HepG2 (cell line): Measurements from ENCODE around the gene CDKL5. TPM values are rescaled to one million over a fixed set of nuclear protein-coding genes. Genes with fewer than 3 reads are reported as not detected.

Experiments used
- ATAC-seq: fragments of 200-7000 bp; cut with Tn5 transposase; 3 replicates; pipeline ENCODE4 v1.9.1; 2020; ENCODE audit warnings: mild to moderate bottlenecking, moderate library complexity
- BruUV-seq: library from RNA; stranded (reverse); fragments of 400-500 nt; replicated peaks from 2 replicates; lab custom pipeline; 2021; lab: Mats Ljungman, UMichigan
- CTCF ChIA-PET: fragments of 300-600 bp; formaldehyde crosslinking; extraction: SDS; loops from one replicate; lab custom pipeline; 2021; ENCODE audit warnings: low total read pairs, inconsistent platforms, low intra/inter-chr PET ratio; lab: Yijun Ruan, JAX
- POLR2A ChIA-PET: fragments of 350-600 bp; sonication (Branson Sonifier 250); formaldehyde crosslinking; loops from one replicate; lab custom pipeline; 2020; ENCODE audit warnings: antibody characterized with exemption, inconsistent platforms; lab: Yijun Ruan, JAX
- DNase-seq: peaks from one replicate; pipeline ENCODE4 v3.0.0-alpha.2; 2015; ENCODE audit warnings: low spot score
- FAIRE-seq: peaks from 3 replicates; lab custom pipeline; 2011; peaks lifted over from hg19 to GRCh38; lab: Jason Lieb, UNC
- H2AFZ ChIP-seq: one replicate; pipeline ENCODE4 v1.6.1; 2011; ENCODE audit warnings: low read length, inconsistent platforms
- H3K27ac ChIP-seq: fragments of 300-600 bp; 3 replicates; pipeline ENCODE4 v1.8.0; 2011; ENCODE audit warnings: mixed run types, mild to moderate bottlenecking, mixed read lengths, low read length, inconsistent platforms; ENCODE audit not compliant: insufficient read depth; ENCODE audit errors: extremely low read length
- H3K27me3 ChIP-seq, 2 experiments: fragments of 200-600 bp in 1 of 2; 2 replicates in 1 of 2; 3 replicates in 1 of 2; pipeline versions ENCODE4 v1.6.0 to v1.8.0; 2011; ENCODE audit warnings: low read length in 2 of 2, mild to moderate bottlenecking in 2 of 2, moderate library complexity in 2 of 2, inconsistent platforms in 1 of 2; ENCODE audit not compliant: insufficient read depth in 2 of 2, control insufficient read depth in 1 of 2
- H3K36me3 ChIP-seq, 2 experiments: fragments of 200-600 bp in 1 of 2; replicated peaks in 1 of 2; 2 replicates in 1 of 2; 3 replicates in 1 of 2; pipeline versions ENCODE4 v1.5.1 to v1.8.0; 2011; ENCODE audit warnings: low read length in 2 of 2, inconsistent platforms in 1 of 2; ENCODE audit not compliant: insufficient read depth in 2 of 2, control insufficient read depth in 1 of 2
- H3K4me1 ChIP-seq: 2 replicates; pipeline ENCODE4 v1.5.1; 2012; ENCODE audit warnings: low read length, inconsistent platforms; ENCODE audit not compliant: insufficient read depth
- H3K4me2 ChIP-seq: 2 replicates; pipeline ENCODE4 v1.6.0; 2011; ENCODE audit warnings: low read depth, low read length, inconsistent platforms
- H3K4me3 ChIP-seq, 3 experiments: fragments of 200-600 bp in 1 of 3; sonication (generic), shearing (Covaris generic) in 1 of 3; replicated peaks in 1 of 3; 2 replicates each; pipeline ENCODE4 v1.5.1; 2011 to 2016; ENCODE audit warnings: low read length in 3 of 3, inconsistent platforms in 2 of 3, low read depth in 2 of 3, mild to moderate bottlenecking in 2 of 3, control low read depth in 1 of 3, mixed read lengths in 1 of 3; ENCODE audit not compliant: insufficient read depth in 1 of 3
- H3K79me2 ChIP-seq: one replicate; pipeline ENCODE4 v1.6.1; 2011; ENCODE audit warnings: low read length, inconsistent platforms; ENCODE audit not compliant: insufficient read depth
- H3K9ac ChIP-seq: 2 replicates; pipeline ENCODE4 v1.6.0; 2011; ENCODE audit warnings: mild to moderate bottlenecking, low read depth, low read length, inconsistent platforms; ENCODE audit not compliant: insufficient read depth
- H3K9me3 ChIP-seq: 2 replicates; pipeline ENCODE4 v1.5.1; 2012; ENCODE audit warnings: mild to moderate bottlenecking, low read length
- H4K20me1 ChIP-seq: 2 replicates; pipeline ENCODE4 v1.6.0; 2011; ENCODE audit warnings: inconsistent platforms, mild to moderate bottlenecking, low read length, moderate library complexity; ENCODE audit not compliant: insufficient read depth
- EHMT2 ChIP-seq: fragments of 200-600 bp; sonication (generic); IDR thresholded peaks from 2 replicates; pipeline ENCODE4 v1.7.0; 2017; ENCODE audit warnings: antibody characterized with exemption, low read depth, low read length, borderline replicate concordance
- FOXA1 ChIP-seq, 2 experiments: fragments of 450-650 bp in 1 of 2; sonication (generic) in 1 of 2; formaldehyde crosslinking in 1 of 2; IDR thresholded peaks; 2 replicates each; pipeline versions ENCODE4 v1.4.0 to v1.6.1; 2016 to 2020; ENCODE audit warnings: missing genetic modification reagents in 1 of 2
- FUBP1 ChIP-seq: sonication (generic); formaldehyde crosslinking; IDR thresholded peaks from 2 replicates; pipeline ENCODE4 v1.5.1; 2020; ENCODE audit warnings: missing genetic modification reagents, mild to moderate bottlenecking, borderline replicate concordance
- HMGXB4 ChIP-seq, 2 experiments: sonication (generic) in 1 of 2; formaldehyde crosslinking in 1 of 2; IDR thresholded peaks; 2 replicates each; pipeline versions ENCODE4 v1.4.0 to v1.6.1; 2018 to 2020; ENCODE audit warnings: missing genetic modification reagents in 2 of 2, borderline replicate concordance in 1 of 2, low read depth in 1 of 2, mild to moderate bottlenecking in 1 of 2, missing biosample characterization in 1 of 2
- HOXA9 ChIP-seq: sonication (generic); formaldehyde crosslinking; IDR thresholded peaks from 2 replicates; pipeline ENCODE4 v1.8.1; 2022; ENCODE audit warnings: missing genetic modification reagents, mild to moderate bottlenecking, moderate library complexity, borderline replicate concordance
- KDM3A ChIP-seq: IDR thresholded peaks from 2 replicates; pipeline ENCODE4 v1.6.1; 2018; ENCODE audit warnings: low read depth, missing compliant biosample characterization
- LBX2 ChIP-seq: sonication (generic); formaldehyde crosslinking; IDR thresholded peaks from 2 replicates; pipeline ENCODE4 v1.5.0; 2020; ENCODE audit warnings: missing genetic modification reagents, mild to moderate bottlenecking, borderline replicate concordance
- MED13 ChIP-seq: sonication (generic); formaldehyde crosslinking; IDR thresholded peaks from 2 replicates; pipeline ENCODE4 v1.5.0; 2020; ENCODE audit warnings: missing genetic modification reagents
- NFYB ChIP-seq: sonication (generic); formaldehyde crosslinking; IDR thresholded peaks from 2 replicates; pipeline ENCODE4 v1.4.0; 2020; ENCODE audit warnings: missing genetic modification reagents
- TRAFD1 ChIP-seq: sonication (generic); formaldehyde crosslinking; IDR thresholded peaks from 2 replicates; pipeline ENCODE4 v1.5.1; 2020; ENCODE audit warnings: missing genetic modification reagents, mild to moderate bottlenecking, borderline replicate concordance
- ZBTB8A ChIP-seq: sonication (generic); formaldehyde crosslinking; IDR thresholded peaks from 2 replicates; pipeline ENCODE4 v1.4.0; 2020; ENCODE audit warnings: mild to moderate bottlenecking, low read depth, missing genetic modification reagents, borderline replicate concordance
- ZNF382 ChIP-seq: sonication (generic); formaldehyde crosslinking; IDR thresholded peaks from 2 replicates; pipeline ENCODE4 v1.5.0; 2020; ENCODE audit warnings: missing genetic modification reagents, mild to moderate bottlenecking, borderline replicate concordance
- ZNF569 ChIP-seq: sonication (generic); formaldehyde crosslinking; IDR thresholded peaks from 2 replicates; pipeline ENCODE4 v1.5.0; 2020; ENCODE audit warnings: mild to moderate bottlenecking, missing genetic modification reagents, moderate library complexity, borderline replicate concordance
- ZNF605 ChIP-seq: sonication (generic); formaldehyde crosslinking; IDR thresholded peaks from 2 replicates; pipeline ENCODE4 v1.8.0; 2022; ENCODE audit warnings: mild to moderate bottlenecking, missing genetic modification reagents
- ZNF660 ChIP-seq: sonication (generic); formaldehyde crosslinking; IDR thresholded peaks from 2 replicates; pipeline ENCODE4 v1.5.1; 2020; ENCODE audit warnings: mild to moderate bottlenecking, low read depth, missing genetic modification reagents, borderline replicate concordance
- ZSCAN20 ChIP-seq: sonication (generic); formaldehyde crosslinking; IDR thresholded peaks from 2 replicates; pipeline ENCODE4 v1.4.0; 2020; ENCODE audit warnings: missing genetic modification reagents, mild to moderate bottlenecking, borderline replicate concordance
- WGBS: methylation state at CpG from one replicate; pipeline ENCODE4 v1.1.6; 2017; ENCODE audit warnings: low lambda C conversion rate; 5-methylcytosine and 5-hydroxymethylcytosine counted together
- in situ Hi-C: cut with HindIII; loops from 2 replicates; pipeline ENCODE4 v1.10.0; 2017; ENCODE audit warnings: low pct_unique_long_range_greater_than_20kb; ENCODE audit not compliant: extremely low pct_ligation_motif_present
- intact Hi-C: fragments of 100-400 bp; cut with micrococcal nuclease; formaldehyde crosslinking; loops from one replicate; pipeline ENCODE4 v1.10.0; 2022; ENCODE audit not compliant: unreplicated experiment
- polyA plus RNA-seq, 8 experiments: library from polyadenylated mRNA; depleted of rRNA in 3 of 8; stranded (reverse) in 7 of 8; unstranded in 1 of 8; fragments of >200 nt; fragmentation: Illumina TruSeq in 4 of 8; extraction: Trizol in 4 of 8; gene quantifications; 2 replicates each; pipeline versions ENCODE4 v1.2.1 to v1.2.3, GENCODE V29; 2011 to 2016; ENCODE audit warnings: low read depth in 4 of 8, missing spikeins in 1 of 8, mixed read lengths in 1 of 8; ENCODE audit not compliant: insufficient read depth in 1 of 8
- total RNA-seq, 5 experiments: library from RNA; depleted of rRNA; stranded (reverse); fragments of >200 nt; fragmentation: Illumina TruSeq; extraction: Trizol; gene quantifications; 2 replicates each; pipeline ENCODE4 v1.2.3, GENCODE V29; 2016; ENCODE audit warnings: low read depth in 1 of 5

Gene CDKL5
- total and polyA plus RNA-seq, 2 of the 13 experiments (the other 11 are each of a cell fraction or from before 2014, with no cell fraction given), result 2.8 to 7.0 TPM

- no peak for FAIRE-seq
- no peaks in the 10 kb centered on the region; a peak in 1 of 5 replicates for H3K36me3 ChIP-seq
These were observed 150.3 kb downstream of the CDKL5 start for GRCh38 chrX:18575744-18576143.

More at GRCh38 chrX:18575744-18576143, 150.3 kb downstream of the CDKL5 start:
- no peaks in the 10 kb centered on the region for H4K20me1 ChIP-seq
- H3K4me2 ChIP-seq, result no peak overlapping the region
- no peaks in the 10 kb centered on the region for H3K27me3 ChIP-seq
- no peaks in the 10 kb centered on the region for H3K79me2 ChIP-seq
- CTCF ChIA-PET, result no interaction called here
- H2AFZ ChIP-seq, result no peak overlapping the region
- TF ChIP-seq FUBP1 (CRISPR knock-in tag) (no peak), ZNF660 (CRISPR knock-in tag) (no peak), LBX2 (no peak), KDM3A (no peak), HMGXB4 (CRISPR knock-in tag; IDR thresholded peaks at IDR 0.05; ENCODE audit: borderline replicate concordance in 1 of 2, low read depth in 1 of 2) (no peak), NFYB (no peak), ZNF569 (CRISPR knock-in tag) (no peak), TRAFD1 (CRISPR knock-in tag) (no peak), FOXA1 (IDR thresholded peaks at IDR 0.05) (no peak), FOXA1 (CRISPR knock-in tag; IDR thresholded peaks at IDR 0.05) (no peak), EHMT2 (no peak), MED13 (CRISPR knock-in tag) (no peak), ZBTB8A (CRISPR knock-in tag) (no peak), HOXA9 (no peak), ZSCAN20 (CRISPR knock-in tag) (no peak), ZNF605 (CRISPR knock-in tag) (no peak), ZNF382 (no peak)
- TF ChIP-seq, all 625 proteins: peak for 0
- Histone ChIP-seq H3K4me3 (no peak overlapping the region), H3K9ac (no peak overlapping the region), H3K27ac (no peak overlapping the region), H3K9me3 (no peaks in the 10 kb centered on the region), H3K4me1 (no peaks in the 10 kb centered on the region)
- BruUV-seq, result no TSS peak
- intact Hi-C loops (no loop called here), in situ Hi-C loops (no loop called here)
- POLR2A ChIA-PET, result no interaction called here
- DNase-seq (no peak), ATAC-seq (no peak)
- WGBS, result 100% methylated on average over 1 of the region's 1 CpG
